ACC112 (cell line): ENCODE data around the gene PDK4.

ENCODE experiments used
- H2AFZ ChIP-seq: fragments of 200-600 bp; sonication (generic); one replicate; pipeline ENCODE4 v1.6.0; 2017; ENCODE audit warnings: antibody characterized with exemption, low read length; ENCODE audit not compliant: unreplicated experiment
- H3K27ac ChIP-seq: fragments of 200-600 bp; sonication (generic); 2 replicates; pipeline ENCODE4 v1.5.1; 2014; ENCODE audit warnings: low read depth, mild to moderate bottlenecking, antibody characterized with exemption, low read length, moderate library complexity
- H3K27me3 ChIP-seq: fragments of 200-600 bp; sonication (generic); 2 replicates; pipeline ENCODE4 v1.6.1; 2014; ENCODE audit warnings: mild to moderate bottlenecking, antibody characterized with exemption, low read length, moderate library complexity, mixed read lengths; ENCODE audit not compliant: insufficient read depth
- H3K36me3 ChIP-seq: fragments of 200-600 bp; sonication (generic); 2 replicates; pipeline ENCODE4 v1.6.1; 2016; ENCODE audit warnings: mild to moderate bottlenecking, antibody characterized with exemption, low read length, moderate library complexity, mixed read lengths; ENCODE audit not compliant: insufficient read depth
- H3K4me1 ChIP-seq: fragments of 200-600 bp; sonication (generic); one replicate; pipeline ENCODE4 v1.6.1; 2016; ENCODE audit warnings: low read length, mixed read lengths; ENCODE audit not compliant: insufficient read depth, unreplicated experiment, control insufficient read depth
- H3K4me3 ChIP-seq: fragments of 200-600 bp; sonication (generic); 2 replicates; pipeline ENCODE4 v1.5.1; 2014; ENCODE audit warnings: mild to moderate bottlenecking, low read depth, low read length
- H3K79me2 ChIP-seq: fragments of 200-600 bp; sonication (generic); one replicate; pipeline ENCODE4 v1.6.0; 2016; ENCODE audit warnings: low read length; ENCODE audit not compliant: control insufficient read depth, unreplicated experiment, insufficient read depth

PDK4 gene

DNA sequence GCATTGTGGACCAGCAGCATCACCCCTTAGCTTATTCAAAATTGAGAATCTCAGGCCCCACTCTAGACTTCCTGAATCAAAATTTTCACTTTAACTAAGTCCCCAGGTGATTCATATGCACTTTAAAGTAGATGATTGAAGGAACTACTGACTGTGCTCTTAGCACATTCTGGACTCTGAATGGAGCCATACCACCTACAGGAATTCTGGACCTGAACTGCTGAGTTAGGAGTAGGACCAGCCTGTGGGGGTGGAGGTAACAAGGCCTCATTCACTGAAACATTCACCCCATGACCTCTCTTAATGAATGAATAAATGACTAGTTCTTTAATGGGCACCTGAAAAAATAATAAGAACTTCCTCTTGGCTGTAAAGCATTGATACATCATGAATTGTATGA lies 7.3 kb downstream of the PDK4 start:
- Histone ChIP-seq H3K79me2 (no peaks in the 10 kb centered on the region), H3K27ac (no peak overlapping the region), H2AFZ (no peak overlapping the region), H3K27me3 (no peaks in the 10 kb centered on the region), H3K36me3 (no peaks in the 10 kb centered on the region; the same call in 1 of the 2 replicates), H3K4me1 (no peaks in the 10 kb centered on the region), H3K4me3 (no peak overlapping the region)

DNA sequence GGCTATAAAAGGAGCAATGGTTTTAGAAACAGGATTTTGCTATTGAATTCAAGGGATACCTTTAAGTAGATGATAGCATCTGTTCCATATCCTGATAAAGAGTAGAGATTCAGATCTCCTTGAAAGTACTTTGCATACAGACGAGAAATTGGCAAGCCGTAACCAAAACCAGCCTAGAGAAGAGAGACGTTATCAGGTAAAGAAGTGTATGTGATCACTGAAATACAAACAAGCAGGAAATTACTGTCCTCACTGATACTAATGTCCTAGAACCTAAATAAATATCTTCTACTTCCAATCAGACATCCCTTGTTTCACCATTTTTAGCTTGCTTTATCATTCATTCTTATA lies 9.4 kb downstream of the PDK4 start:
- Histone ChIP-seq H3K4me1 (no peaks in the 10 kb centered on the region), H3K27ac (no peak overlapping the region), H3K4me3 (no peak overlapping the region), H3K79me2 (no peaks in the 10 kb centered on the region), H2AFZ (no peak overlapping the region), H3K27me3 (no peaks in the 10 kb centered on the region), H3K36me3 (no peaks in the 10 kb centered on the region; the same call in 1 of the 2 replicates)

DNA sequence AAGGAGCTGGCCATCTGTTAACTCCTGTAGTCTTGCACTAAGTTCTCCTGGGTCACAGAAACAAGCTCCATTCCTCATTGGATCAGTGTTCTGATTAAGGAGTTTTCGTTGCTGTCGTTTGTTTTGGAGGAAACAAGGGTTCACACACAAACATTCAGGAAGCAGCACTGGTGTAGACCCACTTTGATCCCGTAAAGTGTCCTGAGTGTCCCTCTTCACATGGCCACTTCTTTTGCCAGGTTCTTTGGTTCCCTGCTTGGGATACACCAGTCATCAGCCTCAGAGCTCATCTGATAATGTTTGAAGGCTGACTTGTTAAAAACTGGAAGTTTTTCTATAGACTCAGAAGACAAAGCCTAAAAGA lies 10.9 kb downstream of the PDK4 start:
- no peak overlapping the region for H3K27ac ChIP-seq
- no peaks in the 10 kb centered on the region for H3K27me3 ChIP-seq
- H3K79me2 ChIP-seq = no peaks in the 10 kb centered on the region
- no peak overlapping the region for H3K4me3 ChIP-seq
- no peaks in the 10 kb centered on the region; the same call in 1 of the 2 replicates for H3K36me3 ChIP-seq
- no peak overlapping the region for H2AFZ ChIP-seq
- H3K4me1 ChIP-seq = no peaks in the 10 kb centered on the region

DNA sequence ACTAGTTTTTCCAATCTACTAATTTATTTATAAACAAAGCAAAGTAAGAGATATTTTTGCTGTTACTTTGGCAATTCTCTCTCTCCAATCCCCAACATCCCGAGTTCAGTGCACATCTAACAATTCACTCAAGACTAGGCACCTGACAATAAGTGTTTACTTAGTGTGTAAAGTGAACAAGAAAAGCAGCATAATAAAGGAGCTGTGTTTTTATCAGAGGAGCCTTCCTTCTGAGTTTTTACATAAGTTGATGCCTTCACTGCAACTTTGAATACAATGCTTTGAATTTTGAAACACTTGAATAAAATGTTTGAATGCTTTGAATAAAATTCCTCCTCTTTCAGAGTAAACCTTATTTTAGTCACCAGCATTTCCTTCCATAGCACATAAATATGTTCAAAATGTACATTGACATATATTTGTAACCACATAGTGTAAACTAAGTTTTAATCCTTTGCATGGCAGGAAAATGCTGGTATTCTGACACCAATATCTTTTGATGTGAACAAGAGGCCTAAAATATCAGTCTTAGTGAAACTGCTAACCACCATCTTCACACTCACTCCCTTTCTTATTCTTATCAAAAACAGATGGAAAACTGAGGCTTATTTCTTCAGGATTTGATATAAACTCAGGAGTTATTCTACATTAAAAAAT lies 11.4 kb downstream of the PDK4 start:
- Histone ChIP-seq H2AFZ (no peak overlapping the region), H3K79me2 (no peaks in the 10 kb centered on the region), H3K27ac (no peak overlapping the region), H3K4me3 (no peak overlapping the region), H3K36me3 (no peaks in the 10 kb centered on the region; the same call in 1 of the 2 replicates), H3K27me3 (no peaks in the 10 kb centered on the region), H3K4me1 (no peaks in the 10 kb centered on the region)

DNA sequence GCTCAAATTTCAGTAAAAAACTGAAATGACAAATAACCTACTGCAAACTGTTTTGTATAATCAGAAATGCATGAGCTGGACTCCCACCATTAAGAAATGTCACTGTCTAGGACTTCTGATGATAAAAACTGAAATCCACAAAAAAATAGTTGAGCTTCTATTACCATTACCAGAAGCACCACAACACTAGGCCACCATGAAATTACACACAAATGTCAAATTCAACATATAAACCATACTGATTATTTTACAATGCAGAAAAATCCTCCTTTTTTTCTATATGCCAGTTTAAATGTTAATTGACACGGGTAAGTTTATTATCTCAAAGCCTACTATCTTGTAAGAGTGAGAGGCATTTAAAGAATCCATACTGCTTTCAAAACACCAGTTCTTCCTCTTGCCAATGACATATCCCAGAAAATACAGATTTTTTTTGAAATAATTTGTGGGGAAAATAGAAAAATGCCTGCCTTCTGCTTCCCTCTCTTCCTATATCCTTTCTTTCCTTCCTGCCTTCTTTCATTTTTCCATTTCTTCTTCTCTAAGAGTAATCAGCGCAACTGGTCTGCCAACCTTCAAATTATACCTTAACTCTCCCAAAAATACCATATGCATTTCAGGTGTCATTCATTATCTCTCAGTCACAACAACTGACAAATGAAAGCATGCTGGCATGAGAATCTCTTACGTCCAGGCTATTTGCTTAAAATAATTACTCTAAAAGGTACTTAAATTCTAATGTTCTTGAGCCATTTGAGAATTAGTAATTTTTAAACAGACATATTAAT lies 12.3 kb downstream of the PDK4 start:
- no peaks in the 10 kb centered on the region for H3K27me3 ChIP-seq
- no peaks in the 10 kb centered on the region for H3K36me3 ChIP-seq
- no peaks in the 10 kb centered on the region for H3K4me1 ChIP-seq
- no peak overlapping the region for H2AFZ ChIP-seq
- H3K27ac ChIP-seq = no peak overlapping the region
- H3K4me3 ChIP-seq = no peak overlapping the region
- H3K79me2 ChIP-seq = no peaks in the 10 kb centered on the region

DNA sequence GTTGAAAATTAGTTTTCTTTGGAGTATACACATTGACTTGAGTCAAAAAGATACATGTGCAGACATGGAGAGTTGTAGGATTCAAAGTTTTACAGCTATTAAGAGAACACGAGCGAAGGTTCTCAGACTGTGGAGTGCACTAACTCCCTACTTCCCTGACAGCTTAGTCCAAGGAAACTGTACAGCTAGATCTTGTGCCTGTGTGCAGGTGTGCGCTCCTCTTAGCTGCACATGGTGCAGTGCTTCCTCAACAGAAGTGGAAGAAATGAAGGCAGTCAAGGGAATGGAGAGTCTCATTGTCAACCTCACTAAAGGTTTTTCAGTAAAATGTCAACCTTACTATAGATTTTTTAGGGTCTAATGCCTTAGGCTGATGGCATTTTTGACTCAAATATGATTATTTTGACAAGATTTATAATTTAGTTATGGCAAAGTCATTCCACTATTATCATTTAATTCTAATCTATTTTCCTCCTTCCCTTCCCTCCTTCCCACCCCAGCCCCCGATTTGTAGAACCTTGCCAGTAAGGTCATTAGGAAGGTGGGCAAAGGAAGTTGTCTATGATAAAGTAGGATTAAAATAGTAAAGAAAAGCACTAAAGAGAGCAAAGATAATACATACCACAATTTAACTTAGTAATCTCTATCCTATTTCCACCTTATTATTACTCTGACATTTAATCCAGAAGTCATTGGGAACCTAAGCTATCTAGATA lies 13.6 kb downstream of the PDK4 start:
- Histone ChIP-seq H3K36me3 (no peaks in the 10 kb centered on the region), H2AFZ (no peak overlapping the region), H3K27ac (no peak overlapping the region), H3K4me3 (no peak overlapping the region), H3K27me3 (no peaks in the 10 kb centered on the region), H3K79me2 (no peaks in the 10 kb centered on the region), H3K4me1 (no peaks in the 10 kb centered on the region)

DNA sequence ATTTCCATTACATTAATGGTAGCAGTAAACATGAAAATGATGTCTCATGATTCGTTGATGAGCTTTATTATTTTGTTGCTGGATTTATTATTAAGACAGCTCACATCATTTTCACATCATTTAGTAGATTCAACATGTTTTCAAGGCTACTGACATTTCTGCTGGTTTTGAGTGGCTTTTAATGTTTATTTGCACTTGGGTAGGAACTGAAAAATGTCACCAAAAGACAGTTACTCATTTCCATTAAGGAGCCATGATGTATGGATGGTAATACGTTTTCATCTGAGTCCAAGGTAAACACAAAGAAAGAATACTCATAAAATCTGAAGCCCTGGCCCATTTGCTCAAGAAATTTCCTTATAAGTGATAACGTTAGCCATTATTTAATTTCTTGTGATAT lies 14.8 kb downstream of the PDK4 start:
- Histone ChIP-seq H3K27ac (no peak overlapping the region), H3K4me3 (no peak overlapping the region), H3K4me1 (no peaks in the 10 kb centered on the region), H3K36me3 (no peaks in the 10 kb centered on the region), H3K79me2 (no peaks in the 10 kb centered on the region), H2AFZ (no peak overlapping the region), H3K27me3 (no peaks in the 10 kb centered on the region)

DNA sequence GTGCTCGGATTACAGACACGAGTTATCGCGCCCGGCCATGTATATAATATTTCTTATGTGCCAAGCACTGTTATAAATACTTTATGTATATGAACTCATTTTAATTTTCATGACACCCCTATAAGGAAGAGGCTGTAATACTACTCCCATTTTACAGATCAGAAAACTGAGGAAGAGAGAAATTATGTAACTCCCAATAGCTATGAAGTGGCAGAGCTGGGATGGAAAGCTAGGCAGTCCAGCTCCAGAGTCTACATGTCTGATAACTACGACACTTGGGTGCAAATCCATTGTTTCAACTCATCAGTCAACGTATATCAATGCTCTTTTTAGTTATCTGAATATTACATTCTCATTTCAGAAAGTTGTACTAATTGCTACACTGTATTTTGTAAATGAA lies 17.0 kb downstream of the PDK4 start:
- Histone ChIP-seq H3K4me3 (no peak overlapping the region), H3K79me2 (no peaks in the 10 kb centered on the region), H2AFZ (no peak overlapping the region), H3K36me3 (no peaks in the 10 kb centered on the region), H3K27me3 (no peaks in the 10 kb centered on the region), H3K4me1 (no peaks in the 10 kb centered on the region), H3K27ac (no peak overlapping the region)

DNA sequence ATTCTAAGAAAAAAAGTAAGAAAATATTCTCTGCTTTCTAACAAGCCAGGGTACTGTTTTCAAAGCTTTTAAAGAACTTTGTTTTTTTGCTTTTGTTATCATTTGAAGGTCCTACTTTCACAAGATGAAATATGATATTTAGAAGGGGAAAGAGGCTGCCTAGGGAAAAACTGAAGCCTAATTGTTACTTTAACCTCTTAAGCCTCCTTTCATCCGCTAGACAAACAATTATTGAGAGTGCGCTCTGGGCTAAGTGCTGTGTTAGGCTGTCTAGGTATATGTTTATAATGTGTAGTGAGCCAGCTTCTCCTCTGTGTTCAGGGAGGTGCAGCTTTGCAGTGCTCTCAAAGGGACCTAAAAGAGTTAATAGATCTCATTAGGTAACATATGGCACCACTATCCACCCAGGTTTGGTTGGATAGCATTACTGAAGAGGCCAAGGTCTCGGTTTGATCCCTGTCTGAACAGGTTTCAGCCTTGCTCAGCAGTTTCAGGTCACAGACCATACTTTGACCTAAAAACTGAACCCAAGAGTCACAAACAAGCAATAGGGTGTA lies 17.9 kb downstream of the PDK4 start:
- Histone ChIP-seq H3K4me1 (no peaks in the 10 kb centered on the region), H3K27ac (no peak overlapping the region), H3K36me3 (no peaks in the 10 kb centered on the region), H3K27me3 (no peaks in the 10 kb centered on the region), H2AFZ (no peak overlapping the region), H3K79me2 (no peaks in the 10 kb centered on the region), H3K4me3 (no peak overlapping the region)

DNA sequence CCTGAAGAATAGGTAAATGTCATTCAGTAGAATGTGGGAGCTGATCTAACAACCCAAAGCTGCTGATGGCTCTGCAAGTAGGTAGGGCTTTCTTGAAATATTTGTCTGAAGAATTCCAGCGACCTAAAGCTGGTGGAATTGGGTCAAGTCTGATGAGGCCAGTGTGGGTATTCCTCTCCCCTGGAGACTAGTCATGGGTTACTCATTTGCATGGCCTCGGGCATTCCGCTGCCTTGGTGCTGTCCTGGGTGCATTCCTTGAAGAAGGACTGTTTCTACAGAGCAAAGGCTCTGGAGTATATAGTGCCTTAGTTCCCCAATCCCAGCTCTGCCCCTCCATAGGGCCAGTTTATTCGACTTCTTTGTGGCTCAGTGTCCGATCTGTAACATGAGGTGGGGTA lies 19.2 kb downstream of the PDK4 start:
- Histone ChIP-seq H3K4me3 (no peak overlapping the region), H3K36me3 (no peaks in the 10 kb centered on the region), H2AFZ (no peak overlapping the region), H3K4me1 (no peaks in the 10 kb centered on the region), H3K27ac (no peak overlapping the region), H3K79me2 (no peaks in the 10 kb centered on the region), H3K27me3 (no peaks in the 10 kb centered on the region)
